Measurements from ENCODE around the gene TICAM1. TPM values are rescaled to one million over a fixed set of nuclear protein-coding genes. Genes with fewer than 3 reads are reported as not detected.

TICAM1 gene
- total and polyA plus RNA-seq, 7 experiments from 2014 or later: 3.8 to 28.4 (median 14.3) TPM

DNA sequence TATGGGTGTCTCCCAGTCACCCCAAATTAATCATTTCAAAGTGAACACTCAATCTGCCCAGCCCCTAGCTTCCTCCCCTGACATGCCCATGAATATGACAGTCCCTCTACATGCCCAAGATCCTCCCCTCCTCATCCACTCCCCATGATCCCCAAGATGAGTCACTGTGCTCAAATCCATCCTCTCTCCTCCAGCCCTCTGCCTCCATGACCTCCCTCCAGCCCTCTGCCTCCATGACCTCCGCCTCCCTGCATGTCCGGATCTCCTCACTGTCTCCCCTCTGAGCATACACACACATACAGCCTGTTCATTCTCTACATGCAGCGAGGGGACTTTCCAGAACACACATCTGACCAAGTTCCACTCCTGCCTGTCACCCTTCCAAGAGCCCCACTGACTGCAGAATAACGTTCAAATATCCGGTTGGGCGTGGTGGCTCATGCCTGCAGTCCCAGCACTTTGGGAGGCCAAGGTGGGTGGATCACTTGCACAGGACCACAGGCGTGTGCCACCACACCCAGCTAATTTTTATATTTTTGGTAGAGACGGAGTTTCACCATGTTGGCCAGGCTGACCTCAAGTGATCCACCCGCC, 58.4 kb downstream of the TICAM1 start:
- peaks cover under 1 to 29% (median 19%) of the 10 kb centered on the region in 5 donors for H3K27me3 Mint-ChIP-seq
- H3K4me3 Mint-ChIP-seq: no peak overlapping the region
- H3K4me1 Mint-ChIP-seq: peaks cover 0 to 4% (median 3%) of the 10 kb centered on the region in 7 donors
- DNase-seq (no peak), ATAC-seq (no peak)
- peaks cover 0 to 4% (median 0%) of the 10 kb centered on the region in 5 donors for H3K36me3 Mint-ChIP-seq
- H3K9me3 Mint-ChIP-seq: peaks cover 0 to 4% (median 0%) of the 10 kb centered on the region in 11 donors
- ChIA-PET CTCF (no interaction called here), POLR2A (no interaction called here)
- H3K27ac ChIP-seq (ENCODE audit: low read depth, low read length): no peak overlapping the region
- no peaks in the 10 kb centered on the region for H3K4me1 ChIP-seq (ENCODE audit: control insufficient read depth in 2 of 2, insufficient read depth in 2 of 2, low read length in 2 of 2)
- H3K36me3 ChIP-seq (ENCODE audit: control insufficient read depth in 2 of 3, insufficient read depth in 3 of 3, low read length in 3 of 3): no peaks in the 10 kb centered on the region
- intact Hi-C loops (cut with micrococcal nuclease): no loop called here
- no peak overlapping the region for H3K27ac Mint-ChIP-seq
- no peak overlapping the region for H3K4me3 ChIP-seq (ENCODE audit: low read length)
- H3K9me3 ChIP-seq (ENCODE audit: control insufficient read depth in 2 of 3, low read length in 3 of 3): no peaks in the 10 kb centered on the region
- H3K27me3 ChIP-seq (ENCODE audit: control insufficient read depth in 2 of 2, insufficient read depth in 2 of 2, low read length in 2 of 2): no peaks in the 10 kb centered on the region

DNA sequence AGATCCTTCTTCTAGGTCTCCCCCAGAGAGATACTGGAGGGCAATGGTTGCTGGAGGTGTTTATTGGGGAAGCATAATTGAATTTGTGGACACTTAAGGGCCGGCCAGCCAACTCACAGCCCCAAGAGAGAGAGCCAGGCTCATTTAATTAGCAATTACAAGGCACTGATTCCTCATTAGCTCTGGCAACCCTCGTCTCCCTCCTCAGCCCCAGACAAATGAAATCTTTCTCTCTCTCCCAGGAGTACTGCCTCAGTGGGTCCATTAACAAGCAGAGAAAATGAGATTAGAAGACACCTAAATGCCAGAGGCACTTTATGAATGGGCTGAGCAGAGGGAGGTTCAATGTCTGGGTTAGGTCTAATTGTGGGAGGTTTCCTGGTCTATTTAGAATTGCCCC, 58.9 kb downstream of the TICAM1 start:
- ATAC-seq: no peak
- H3K27me3 Mint-ChIP-seq: peaks cover 3 to 26% (median 19%) of the 10 kb centered on the region in 5 donors
- POLR2A ChIA-PET: no interaction called here

DNA sequence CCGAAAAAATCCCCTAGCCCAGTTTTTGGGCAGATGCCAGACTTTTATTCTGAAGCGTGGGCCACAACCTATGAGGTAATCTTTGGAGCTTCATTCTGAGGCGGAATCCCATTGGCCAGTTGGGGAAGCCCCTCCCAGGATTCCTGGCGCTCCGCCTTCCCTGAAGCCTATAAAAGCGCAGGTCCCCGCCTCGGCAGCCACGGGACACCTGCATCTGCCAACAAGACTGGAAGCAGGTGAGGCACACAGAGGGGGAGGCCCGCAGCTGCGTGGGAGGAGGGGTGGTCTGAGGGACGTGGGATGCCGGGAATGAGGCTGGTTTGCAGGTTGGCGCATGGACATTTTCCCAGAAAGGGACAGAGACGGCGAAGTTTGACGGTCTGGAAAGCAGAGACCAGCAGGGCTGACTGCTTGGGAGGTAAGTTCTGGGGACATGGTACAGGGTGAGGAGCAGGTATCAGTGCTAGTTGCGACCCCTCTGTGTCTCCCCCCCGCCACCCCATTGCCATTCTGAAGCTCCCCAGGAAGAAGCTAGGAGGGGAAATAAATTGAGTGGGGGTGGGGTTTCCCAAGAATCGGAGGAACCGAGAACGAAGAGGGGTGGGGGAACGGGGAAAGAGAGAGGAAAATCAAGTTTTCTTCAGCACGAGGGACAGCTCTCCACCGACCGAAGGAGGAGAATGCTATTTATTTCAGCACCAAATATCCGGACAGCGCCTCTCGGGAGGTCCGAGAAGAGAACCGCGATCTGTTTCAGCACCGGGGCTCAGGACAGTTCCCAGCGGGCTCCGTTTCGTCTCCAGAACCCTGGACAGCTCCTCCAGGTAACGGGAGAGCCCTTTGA, 62.4 kb downstream of the TICAM1 start:
- H3K9me3 Mint-ChIP-seq: peaks cover 0 to 2% (median 0%) of the 10 kb centered on the region in 11 donors
- Histone ChIP-seq H3K27ac (ENCODE audit: low read depth, low read length) (no peak overlapping the region), H3K4me1 (ENCODE audit: control insufficient read depth in 2 of 2, insufficient read depth in 2 of 2, low read length in 2 of 2) (no peaks in the 10 kb centered on the region), H3K36me3 (ENCODE audit: control insufficient read depth in 2 of 3, insufficient read depth in 3 of 3, low read length in 3 of 3) (no peaks in the 10 kb centered on the region), H3K4me3 (ENCODE audit: low read length) (no peak overlapping the region), H3K27me3 (ENCODE audit: control insufficient read depth in 2 of 2, insufficient read depth in 2 of 2, low read length in 2 of 2) (no peaks in the 10 kb centered on the region), H3K9me3 (ENCODE audit: control insufficient read depth in 2 of 3, low read length in 3 of 3) (no peaks in the 10 kb centered on the region)
- H3K4me3 Mint-ChIP-seq: peak overlapping the region in 1 of 10 donors; percentile 65
- H3K27me3 Mint-ChIP-seq: peaks cover 3 to 35% (median 18%) of the 10 kb centered on the region in 5 donors
- CTCF ChIA-PET: interaction anchor here (0.6 to 1.5 kb wide), 3 partner anchors 22 to 65 kb away, joined by 4 to 7 read pairs (median 5); partner anchors contain the start of gene FEM1A
- ATAC-seq (peak; percentile 99), DNase-seq (peak; percentile 66 to 88 (median 84))
- intact Hi-C loops (cut with micrococcal nuclease): loop anchor here in 1 of 2 donors (1.0 kb wide), 1 partner anchor 22 kb away; the partner anchor contains the start of gene FEM1A
- H3K4me1 Mint-ChIP-seq: peaks cover 0 to 4% (median 3%) of the 10 kb centered on the region in 7 donors
- POLR2A ChIA-PET: interaction anchor here (1.0 to 1.6 kb wide), 2 partner anchors 22 to 98 kb away, joined by 3 to 4 read pairs; partner anchors contain the start of genes FEM1A and PLIN3
- peak overlapping the region in 4 of 9 donors; percentile 28 to 81 (median 64) for H3K27ac Mint-ChIP-seq
- H3K36me3 Mint-ChIP-seq: no peaks in the 10 kb centered on the region

More for the DNA sequence above, 58.9 kb downstream of the TICAM1 start:
- Histone ChIP-seq H3K4me3 (ENCODE audit: low read length) (no peak overlapping the region), H3K27me3 (ENCODE audit: control insufficient read depth in 2 of 2, insufficient read depth in 2 of 2, low read length in 2 of 2) (no peaks in the 10 kb centered on the region), H3K36me3 (ENCODE audit: control insufficient read depth in 2 of 3, insufficient read depth in 3 of 3, low read length in 3 of 3) (no peaks in the 10 kb centered on the region), H3K4me1 (ENCODE audit: control insufficient read depth in 2 of 2, insufficient read depth in 2 of 2, low read length in 2 of 2) (no peaks in the 10 kb centered on the region), H3K9me3 (ENCODE audit: control insufficient read depth in 2 of 3, low read length in 3 of 3) (no peaks in the 10 kb centered on the region), H3K27ac (ENCODE audit: low read depth, low read length) (no peak overlapping the region)
- peaks cover 0 to 4% (median 0%) of the 10 kb centered on the region in 11 donors for H3K9me3 Mint-ChIP-seq
- H3K4me1 Mint-ChIP-seq: peaks cover 0 to 4% (median 3%) of the 10 kb centered on the region in 7 donors
- H3K36me3 Mint-ChIP-seq: peaks cover 0 to 4% (median 0%) of the 10 kb centered on the region in 5 donors
- H3K4me3 Mint-ChIP-seq: no peak overlapping the region
- H3K27ac Mint-ChIP-seq: no peak overlapping the region
- CTCF ChIA-PET: no interaction called here
- intact Hi-C loops (cut with micrococcal nuclease): no loop called here
- no peak for DNase-seq

Small RNAs within 50 kb of the gene (microRNA-seq; reads per million reads assigned to microRNA genes)
- gene MIR7-3 (ENCODE audit: borderline microRNAs expressed): not detected

Other genes with a start within 250 kb of the TICAM1 start
- 10 to 100 TPM; 11.2 to 22.4 (median 20.6) TPM for gene TNFAIP8L1, start 192.2 kb downstream of the TICAM1 start, total RNA-seq
- 10 to 100 TPM in 1 of 2 donors, 1 to 10 TPM in 1; 8.0 to 20.5 TPM for gene TNFAIP8L1, start 192.2 kb downstream of the TICAM1 start, polyA plus RNA-seq
- gene MYDGF, start 161.4 kb downstream of the TICAM1 start, total RNA-seq: 10 to 100 TPM; 28.1 to 81.0 (median 32.1) TPM
- 100 to 1,000 TPM; 101 to 105 TPM for gene MYDGF, start 161.4 kb downstream of the TICAM1 start, polyA plus RNA-seq
- 10 to 100 TPM; 71.2 to 90.7 (median 81.4) TPM for gene DPP9, start 107.9 kb downstream of the TICAM1 start, total RNA-seq
- gene DPP9, start 107.9 kb downstream of the TICAM1 start, polyA plus RNA-seq: 10 to 100 TPM; 16.4 to 32.9 TPM
- gene FEM1A, start 40.0 kb downstream of the TICAM1 start, total RNA-seq: 10 to 100 TPM; 10.2 to 17.2 (median 14.4) TPM
- 1 to 10 TPM; 2.4 to 6.3 TPM for gene FEM1A, start 40.0 kb downstream of the TICAM1 start, polyA plus RNA-seq
- gene PLIN3, start 36.0 kb upstream of the TICAM1 start, total RNA-seq: 10 to 100 TPM; 12.8 to 38.2 (median 32.0) TPM
- gene PLIN3, start 36.0 kb upstream of the TICAM1 start, polyA plus RNA-seq: 10 to 100 TPM; 22.1 to 33.1 TPM
- 10 to 100 TPM in 3 of 5 experiments, 1 to 10 TPM in 2; 2.7 to 28.6 (median 13.6) TPM for gene ARRDC5, start 71.2 kb upstream of the TICAM1 start, total RNA-seq
- gene ARRDC5, start 71.2 kb upstream of the TICAM1 start, polyA plus RNA-seq: 1 to 10 TPM; 3.3 to 4.3 TPM
- gene UHRF1, start 77.8 kb upstream of the TICAM1 start, total RNA-seq: 10 to 100 TPM in 1 of 5 experiments, 1 to 10 TPM in 1, under 1 TPM in 3; 0.08 to 94.0 (median 0.24) TPM
- under 1 TPM; 0.06 to 0.07 TPM for gene UHRF1, start 77.8 kb upstream of the TICAM1 start, polyA plus RNA-seq
- 10 to 100 TPM; 45.8 to 78.0 (median 65.8) TPM for gene KDM4B, start 137.4 kb upstream of the TICAM1 start, total RNA-seq
- gene KDM4B, start 137.4 kb upstream of the TICAM1 start, polyA plus RNA-seq: 10 to 100 TPM in 1 of 2 donors, 1 to 10 TPM in 1; 8.1 to 15.6 TPM

Measured in naive thymus-derived CD4-positive, alpha-beta T cell (primary cell).